ENCODE measurements around the gene CAPN13. TPM values are rescaled to one million over a fixed set of nuclear protein-coding genes. Genes with fewer than 3 reads are reported as not detected.

CAPN13 gene
- total and polyA plus RNA-seq, 2 of the 4 experiments (the other 2 are of a cell fraction): not detected

- Histone ChIP-seq H3K4me3 (ENCODE audit: insufficient read depth, low read depth, low read length) (no peak overlapping the region), H2BK120ac (ENCODE audit: low read depth, low read length) (no peak overlapping the region), H3K18ac (ENCODE audit: low read depth, low read length) (no peak overlapping the region), H4K8ac (ENCODE audit: low read depth in 2 of 2, low read length in 2 of 2) (no peak overlapping the region), H3K9ac (ENCODE audit: low read depth, low read length) (no peak overlapping the region), H4K5ac (ENCODE audit: low read depth, low read length) (no peak overlapping the region), H3K4me2 (ENCODE audit: low read depth, low read length) (no peak overlapping the region), H3K4ac (ENCODE audit: low read depth, low read length) (no peak overlapping the region), H2BK5ac (ENCODE audit: low read depth, low read length, poor library complexity, severe bottlenecking) (no peak overlapping the region), H3K9me3 (ENCODE audit: control insufficient read depth, insufficient read depth, low read length) (no peaks in the 10 kb centered on the region), H3K4me1 (ENCODE audit: control insufficient read depth, insufficient read depth, low read length) (no peaks in the 10 kb centered on the region), H3K36me3 (ENCODE audit: control insufficient read depth, insufficient read depth, low read length) (no peaks in the 10 kb centered on the region), H3K9me1 (ENCODE audit: insufficient read depth, low read length) (no peaks in the 10 kb centered on the region), H3K27ac (ENCODE audit: insufficient read depth, low read length) (no peak overlapping the region), H2AK9ac (replicated peaks; ENCODE audit: low read depth, low read length, poor library complexity) (no peak overlapping the region), H3K14ac (replicated peaks; ENCODE audit: low read depth, low read length) (no peak overlapping the region), H4K20me1 (ENCODE audit: insufficient read depth, low read length) (no peaks in the 10 kb centered on the region), H2BK15ac (ENCODE audit: low read depth, low read length) (no peak overlapping the region), H3K27me3 (ENCODE audit: control insufficient read depth, insufficient read depth, low read length) (peaks cover 4% of the 10 kb centered on the region; the same call in 1 of the 2 replicates), H3K23ac (ENCODE audit: low read depth, low read length) (no peak overlapping the region), H3K56ac (ENCODE audit: extremely low read depth, insufficient read depth, low read length) (no peak overlapping the region), H3K79me1 (ENCODE audit: low read depth in 1 of 2, low read length in 2 of 2) (no peaks in the 10 kb centered on the region), H2BK20ac (ENCODE audit: low read depth, low read length) (no peak overlapping the region), H4K91ac (ENCODE audit: insufficient read depth, low read depth, low read length) (no peak overlapping the region), H2AK5ac (ENCODE audit: low read depth, low read length) (no peak overlapping the region), H2AFZ (replicated peaks; ENCODE audit: low read length, poor library complexity) (no peak overlapping the region)
- CTCF ChIA-PET: no interaction called here
- BruUV-seq (replicated peaks): no TSS peak
- ATAC-seq (ENCODE audit: low read depth) (no peak), DNase-seq (no peak)
- no CpG with 5 or more reads among the region's 5 CpGs for WGBS, 2 experiments (ENCODE audit: extremely low coverage in 2 of 2, insufficient read length in 1 of 2)
- dilution Hi-C loops (cut with HindIII; ENCODE audit: low sequenced_read_pairs, unreplicated experiment): no loop called here
- POLR2A ChIA-PET (ENCODE audit: unreplicated experiment): no interaction called here
- TF ChIP-seq MAZ (IDR thresholded peaks at IDR 0.05; ENCODE audit: borderline replicate concordance, low read depth, low read length) (no peak), MXI1 (IDR thresholded peaks at IDR 0.05; ENCODE audit: borderline replicate concordance, low read depth, low read length) (no peak), POLR2A (IDR thresholded peaks at IDR 0.05; ENCODE audit: low read depth, low read length) (no peak), CEBPB (IDR thresholded peaks at IDR 0.05; ENCODE audit: low read depth, low read length) (no peak), FOS (IDR thresholded peaks at IDR 0.05; ENCODE audit: low read depth, low read length) (no peak)
- intact Hi-C loops (cut with micrococcal nuclease): no loop called here
- in situ Hi-C loops (cut with MboI; ENCODE audit: low sequenced_read_pairs): no loop called here
Measured at GRCh38 chr2:30800159-30800558, 7.1 kb downstream of the CAPN13 start.
